Mesenchymal stem cell (in vitro differentiated cells and primary cell): ENCODE results near the gene SIGLEC10.
"Not testable (repeated sequence)": the region's sequence is repeated elsewhere in the genome, so short reads cannot be mapped to it uniquely, and the experiment has no call there.

Source experiments
- DNase-seq: peaks from one replicate; pipeline ENCODE4 v3.0.0-alpha.2; 2013
- H2AFZ ChIP-seq: one replicate; pipeline ENCODE4 v1.6.1; 2013; ENCODE audit warnings: low read depth, mild to moderate bottlenecking, control low read depth, inconsistent platforms, low read length, moderate library complexity
- H2AK5ac ChIP-seq: 2 replicates; pipeline ENCODE4 v1.6.1; 2013; ENCODE audit warnings: low read length, moderate library complexity, mild to moderate bottlenecking, inconsistent platforms; ENCODE audit not compliant: severe bottlenecking
- H2BK120ac ChIP-seq: one replicate; pipeline ENCODE4 v1.6.1; 2013; ENCODE audit warnings: low read depth, mild to moderate bottlenecking, inconsistent platforms, low read length, moderate library complexity
- H2BK12ac ChIP-seq, 2 experiments: one replicate each; pipeline ENCODE4 v1.6.1; 2013; ENCODE audit warnings: inconsistent platforms in 2 of 2, low read length in 2 of 2, mild to moderate bottlenecking in 2 of 2, moderate library complexity in 2 of 2, control low read depth in 1 of 2
- H2BK15ac ChIP-seq: one replicate; pipeline ENCODE4 v1.6.1; 2013; ENCODE audit warnings: mild to moderate bottlenecking, low read depth, inconsistent platforms; ENCODE audit not compliant: poor library complexity, severe bottlenecking
- H2BK5ac ChIP-seq: 2 replicates; pipeline ENCODE4 v1.6.1; 2013; ENCODE audit warnings: low read depth, mild to moderate bottlenecking, low read length, control low read depth, inconsistent platforms; ENCODE audit not compliant: poor library complexity, severe bottlenecking
- H3K14ac ChIP-seq, 2 experiments: one replicate each; pipeline ENCODE4 v1.6.1; 2013; ENCODE audit warnings: inconsistent platforms in 2 of 2, low read length in 2 of 2, control low read depth in 1 of 2, mild to moderate bottlenecking in 1 of 2, moderate library complexity in 1 of 2
- H3K18ac ChIP-seq, 2 experiments: one replicate each; pipeline ENCODE4 v1.6.1; 2013; ENCODE audit warnings: inconsistent platforms in 2 of 2, low read length in 2 of 2, control low read depth in 1 of 2, low read depth in 1 of 2, mild to moderate bottlenecking in 1 of 2
- H3K23ac ChIP-seq, 2 experiments: one replicate each; pipeline ENCODE4 v1.6.1; 2013; ENCODE audit warnings: inconsistent platforms in 2 of 2, low read length in 2 of 2, mild to moderate bottlenecking in 2 of 2, moderate library complexity in 2 of 2, control low read depth in 1 of 2
- H3K27ac ChIP-seq: 2 replicates; pipeline ENCODE4 v1.5.1; 2013; ENCODE audit warnings: mild to moderate bottlenecking, moderate library complexity, low read length, control low read depth, inconsistent platforms; ENCODE audit not compliant: poor library complexity, severe bottlenecking
- H3K27me3 ChIP-seq, 2 experiments: 2 replicates each; pipeline versions ENCODE4 v1.6.1 to v1.7.0; 2013; ENCODE audit warnings: low read length in 2 of 2, mild to moderate bottlenecking in 2 of 2, moderate library complexity in 2 of 2, control low read depth in 1 of 2, inconsistent platforms in 1 of 2; ENCODE audit not compliant: control insufficient read depth in 1 of 2, insufficient read depth in 1 of 2
- H3K36me3 ChIP-seq, 2 experiments: 2 replicates each; pipeline versions ENCODE4 v1.6.1 to v1.7.0; 2013; ENCODE audit warnings: low read length in 2 of 2, control low read depth in 1 of 2, inconsistent platforms in 1 of 2, low read depth in 1 of 2, mild to moderate bottlenecking in 1 of 2; ENCODE audit not compliant: insufficient read depth in 2 of 2, control insufficient read depth in 1 of 2
- H3K4ac ChIP-seq, 2 experiments: one replicate each; pipeline ENCODE4 v1.6.1; 2013; ENCODE audit warnings: inconsistent platforms in 2 of 2, low read length in 2 of 2, mild to moderate bottlenecking in 2 of 2, moderate library complexity in 2 of 2, control low read depth in 1 of 2, low read depth in 1 of 2
- H3K4me1 ChIP-seq: 2 replicates; pipeline ENCODE4 v1.6.1; 2013; ENCODE audit warnings: low read depth, low read length, control low read depth; ENCODE audit not compliant: control insufficient read depth, insufficient read depth
- H3K4me2 ChIP-seq: 2 replicates; pipeline ENCODE4 v1.6.1; 2013; ENCODE audit warnings: low read length, mild to moderate bottlenecking, inconsistent platforms; ENCODE audit not compliant: poor library complexity, severe bottlenecking
- H3K4me3 ChIP-seq, 2 experiments: 2 replicates each; pipeline versions ENCODE4 v1.5.1 to v1.7.0; 2013; ENCODE audit warnings: low read length in 2 of 2, mild to moderate bottlenecking in 2 of 2, control low read depth in 1 of 2, low read depth in 1 of 2; ENCODE audit not compliant: insufficient read depth in 1 of 2
- H3K79me1 ChIP-seq: replicated peaks from 2 replicates; pipeline ENCODE4 v1.6.1; 2013; ENCODE audit warnings: mild to moderate bottlenecking, control low read depth, low read length, inconsistent platforms; ENCODE audit not compliant: poor library complexity, severe bottlenecking
- H3K9ac ChIP-seq: 2 replicates; pipeline ENCODE4 v1.7.0; 2013; ENCODE audit warnings: mild to moderate bottlenecking, low read length, moderate library complexity
- H3K9me3 ChIP-seq: 2 replicates; pipeline ENCODE4 v1.7.0; 2013; ENCODE audit warnings: mild to moderate bottlenecking, low read length; ENCODE audit not compliant: control insufficient read depth
- H4K8ac ChIP-seq: one replicate; pipeline ENCODE4 v1.6.1; 2013; ENCODE audit warnings: inconsistent platforms, mild to moderate bottlenecking, low read length, moderate library complexity
- H4K91ac ChIP-seq: one replicate; pipeline ENCODE4 v1.6.1; 2013; ENCODE audit warnings: mild to moderate bottlenecking, low read length, inconsistent platforms
- WGBS: methylation state at CpG from one replicate; pipeline ENCODE4 v1.1.7; 2013; ENCODE audit warnings: mixed read lengths; 5-methylcytosine and 5-hydroxymethylcytosine counted together

SIGLEC10 gene

GRCh38 chr19:51448411-51449016, 31.1 kb upstream of the SIGLEC10 start:
- Histone ChIP-seq H3K4ac (no peak overlapping the region), H3K36me3 (no peaks in the 10 kb centered on the region), H3K23ac (no peak overlapping the region), H3K4me2 (no peak overlapping the region), H3K27me3 (peaks cover 0 to 3% of the 10 kb centered on the region in 2 experiments), H3K9ac (no peak overlapping the region), H2BK15ac (no peak overlapping the region), H2BK12ac (no peak overlapping the region), H3K14ac (no peak overlapping the region), H4K91ac (no peak overlapping the region), H3K27ac (no peak overlapping the region), H4K8ac (no peak overlapping the region), H3K18ac (no peak overlapping the region), H3K79me1 (no peaks in the 10 kb centered on the region), H3K4me3 (no peak overlapping the region), H2AK5ac (no peak overlapping the region), H3K9me3 (no peaks in the 10 kb centered on the region), H2AFZ (no peak overlapping the region), H2BK120ac (no peak overlapping the region), H2BK5ac (no peak overlapping the region), H3K4me1 (no peaks in the 10 kb centered on the region)
- DNase-seq: no peak
- WGBS: 56% methylated on average over 10 of the region's 13 CpGs

DNA sequence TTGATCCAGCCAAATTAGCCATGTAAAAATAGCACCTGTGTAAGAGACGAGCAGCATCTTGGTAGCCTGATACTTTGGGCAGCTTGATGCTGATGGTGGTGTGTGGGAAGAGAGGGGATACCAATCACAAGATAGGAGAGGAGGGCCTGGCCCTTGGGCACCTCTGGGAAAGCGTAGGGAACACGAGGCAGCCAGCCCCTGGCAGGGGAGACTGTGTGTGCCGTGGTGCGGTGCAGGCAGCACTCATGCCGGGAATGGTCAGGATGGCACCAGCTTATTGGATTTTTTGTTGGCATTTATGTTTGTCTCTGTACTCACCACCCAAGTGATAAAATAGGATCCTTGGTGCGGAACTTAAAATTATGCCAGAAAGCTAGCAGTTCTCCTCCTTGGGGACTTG, 30.6 kb upstream of the SIGLEC10 start:
- no peaks in the 10 kb centered on the region for H3K79me1 ChIP-seq
- H2BK5ac ChIP-seq: no peak overlapping the region
- no peak overlapping the region for H2BK15ac ChIP-seq
- no peak overlapping the region for H3K4ac ChIP-seq
- H4K91ac ChIP-seq: no peak overlapping the region
- H3K14ac ChIP-seq: no peak overlapping the region
- H4K8ac ChIP-seq: no peak overlapping the region
- H3K4me3 ChIP-seq: no peak overlapping the region
- H2BK120ac ChIP-seq: no peak overlapping the region
- no peak overlapping the region for H3K18ac ChIP-seq
- H3K36me3 ChIP-seq: no peaks in the 10 kb centered on the region
- no peaks in the 10 kb centered on the region for H3K4me1 ChIP-seq
- no peak overlapping the region for H3K23ac ChIP-seq
- WGBS: 69% methylated on average over 7 of the region's 7 CpGs
- H3K4me2 ChIP-seq: no peak overlapping the region
- no peak overlapping the region for H2AK5ac ChIP-seq
- H3K27me3 ChIP-seq: peaks cover 0 to 3% of the 10 kb centered on the region in 2 experiments
- no peak overlapping the region for H2BK12ac ChIP-seq
- no peak overlapping the region for H2AFZ ChIP-seq
- DNase-seq: no peak
- H3K27ac ChIP-seq: no peak overlapping the region
- H3K9ac ChIP-seq: no peak overlapping the region
- H3K9me3 ChIP-seq: no peaks in the 10 kb centered on the region

- not testable (repeated sequence) for H2BK120ac ChIP-seq, H3K18ac ChIP-seq, H2BK12ac ChIP-seq, H4K91ac ChIP-seq, H2AK5ac ChIP-seq, H3K4me2 ChIP-seq, H3K27me3 ChIP-seq, H3K9me3 ChIP-seq, H2AFZ ChIP-seq, H4K8ac ChIP-seq, H3K36me3 ChIP-seq, H3K79me1 ChIP-seq, H3K4ac ChIP-seq, H3K4me3 ChIP-seq, H3K9ac ChIP-seq, H3K14ac ChIP-seq, DNase-seq, H3K23ac ChIP-seq, H2BK15ac ChIP-seq, H2BK5ac ChIP-seq, H3K27ac ChIP-seq, H3K4me1 ChIP-seq
- 58% methylated on average over 3 of the region's 3 CpGs for WGBS
These were observed 30.1 kb upstream of the SIGLEC10 start for GRCh38 chr19:51447510-51447909.

DNA sequence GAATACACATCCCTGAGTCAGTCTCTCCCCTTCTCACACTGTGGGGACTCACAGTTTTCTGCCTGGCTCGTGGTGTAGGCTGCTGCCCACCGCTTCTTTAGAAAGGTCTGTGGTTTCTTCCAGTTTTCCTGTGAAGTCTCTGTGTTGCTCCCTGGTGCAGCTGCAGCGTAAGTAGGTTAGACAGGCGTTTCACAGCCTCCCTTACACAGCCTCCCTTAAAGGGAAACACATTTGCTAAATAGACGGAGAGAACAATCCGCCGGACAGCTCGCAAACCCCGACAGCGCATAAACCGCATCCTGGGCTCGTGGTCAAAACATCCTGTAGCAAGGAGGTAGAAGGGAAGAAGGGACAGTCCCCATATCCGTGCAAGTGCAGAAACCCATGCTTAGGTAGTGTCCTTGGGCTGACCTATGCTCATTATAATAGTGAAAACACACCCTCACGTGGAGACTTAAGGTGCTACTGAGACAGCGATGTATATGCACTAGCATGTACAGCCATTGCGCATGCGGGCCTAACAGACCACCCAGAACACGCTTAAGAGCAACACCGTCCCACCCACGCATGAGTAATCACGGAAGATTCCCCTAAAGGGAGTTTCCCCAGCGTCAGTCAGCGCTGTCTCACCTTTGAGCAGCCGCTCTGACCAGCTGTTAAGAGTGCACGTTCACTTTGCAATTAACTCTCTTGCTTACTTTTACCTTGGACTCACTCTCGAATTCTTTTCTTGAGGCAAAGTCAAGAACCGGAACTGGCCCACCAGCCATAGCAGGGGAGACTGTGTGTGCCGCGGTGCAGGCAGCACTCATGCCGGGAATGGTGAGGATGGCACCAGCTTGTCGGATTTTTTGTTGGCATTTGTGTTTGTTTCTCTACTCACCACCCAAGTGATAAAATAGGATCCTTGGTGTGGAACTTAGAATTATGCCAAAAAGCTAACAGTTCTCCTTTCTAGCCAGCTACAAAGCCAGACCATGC, 24.3 kb upstream of the SIGLEC10 start:
- peak overlapping the region; percentile 12 for H3K9ac ChIP-seq
- H3K4me1 ChIP-seq: no peaks in the 10 kb centered on the region
- 75% methylated on average over 29 of the region's 31 CpGs for WGBS
- no peak overlapping the region for H4K8ac ChIP-seq
- H3K4ac ChIP-seq: no peak overlapping the region
- H3K79me1 ChIP-seq: no peaks in the 10 kb centered on the region
- no peak overlapping the region for H3K23ac ChIP-seq
- H3K14ac ChIP-seq: no peak overlapping the region
- H2BK5ac ChIP-seq: no peak overlapping the region
- no peak overlapping the region for H3K18ac ChIP-seq
- H2BK12ac ChIP-seq: no peak overlapping the region
- DNase-seq: no peak
- peaks cover 0 to 28% of the 10 kb centered on the region in 2 experiments for H3K27me3 ChIP-seq
- no peak overlapping the region for H2AFZ ChIP-seq
- H2BK120ac ChIP-seq: no peak overlapping the region
- no peak overlapping the region for H2BK15ac ChIP-seq
- H3K4me3 ChIP-seq: no peak overlapping the region
- H3K27ac ChIP-seq: no peak overlapping the region
- H2AK5ac ChIP-seq: no peak overlapping the region
- H3K36me3 ChIP-seq: no peaks in the 10 kb centered on the region
- no peaks in the 10 kb centered on the region for H3K9me3 ChIP-seq
- no peak overlapping the region for H3K4me2 ChIP-seq
- no peak overlapping the region for H4K91ac ChIP-seq
